HG03097 (cell line): ENCODE measurements around the gene OLFML3.

ENCODE experiments used
- ATAC-seq: cut with Tn5 transposase; IDR thresholded peaks from one replicate; pipeline ENCODE4 v1.9.1; 2021; ENCODE audit not compliant: unreplicated experiment, low FRiP score

The OLFML3 gene

GRCh38 chr1:114021665-114022099, 42.4 kb downstream of the OLFML3 start:
- no peak for ATAC-seq

- ATAC-seq = no peak
Measured at GRCh38 chr1:114022877-114023276, 43.6 kb downstream of the OLFML3 start.

- no peak for ATAC-seq
Measured at GRCh38 chr1:114023377-114023776, 44.1 kb downstream of the OLFML3 start.

GRCh38 chr1:114024049-114024448, 44.8 kb downstream of the OLFML3 start:
- ATAC-seq = no peak

GRCh38 chr1:114025609-114026401, 46.5 kb downstream of the OLFML3 start:
- no peak for ATAC-seq

GRCh38 chr1:114026797-114027196, 47.5 kb downstream of the OLFML3 start:
- no peak for ATAC-seq
